Trophoblast cell (in vitro differentiated cells and primary cell): ENCODE data around the gene MEGF6.

Experiments
- DNase-seq, 2 donors: peaks; one replicate each; pipeline ENCODE4 v3.0.0-alpha.2; 2016
- H2AFZ ChIP-seq: 2 replicates; pipeline ENCODE4 v1.6.1; 2013; ENCODE audit warnings: low read length, moderate library complexity, mild to moderate bottlenecking; ENCODE audit not compliant: insufficient read depth, poor library complexity
- H2AK5ac ChIP-seq: 2 replicates; pipeline ENCODE4 v1.6.1; 2013; ENCODE audit warnings: mild to moderate bottlenecking, low read length
- H2BK120ac ChIP-seq: 2 replicates; pipeline ENCODE4 v1.6.1; 2013; ENCODE audit warnings: low read length, mild to moderate bottlenecking, moderate library complexity; ENCODE audit not compliant: insufficient read depth, poor library complexity
- H2BK12ac ChIP-seq: 2 replicates; pipeline ENCODE4 v1.6.1; 2013; ENCODE audit warnings: mild to moderate bottlenecking, low read length, moderate library complexity
- H2BK5ac ChIP-seq: 2 replicates; pipeline ENCODE4 v1.6.1; 2013; ENCODE audit warnings: low read length, low read depth, moderate library complexity, mild to moderate bottlenecking; ENCODE audit not compliant: poor library complexity
- H3K14ac ChIP-seq: 2 replicates; pipeline ENCODE4 v1.6.1; 2013; ENCODE audit warnings: mild to moderate bottlenecking, low read length
- H3K18ac ChIP-seq: 2 replicates; pipeline ENCODE4 v1.6.1; 2013; ENCODE audit warnings: mild to moderate bottlenecking, low read length
- H3K23ac ChIP-seq: 2 replicates; pipeline ENCODE4 v1.6.1; 2013; ENCODE audit warnings: low read length
- H3K27ac ChIP-seq: 2 replicates; pipeline ENCODE4 v1.5.1; 2013; ENCODE audit warnings: low read depth, mild to moderate bottlenecking, inconsistent platforms, low read length, moderate library complexity
- H3K27me3 ChIP-seq: 2 replicates; pipeline ENCODE4 v1.6.1; 2013; ENCODE audit warnings: inconsistent platforms, mild to moderate bottlenecking, low read length, moderate library complexity; ENCODE audit not compliant: insufficient read depth
- H3K36me3 ChIP-seq, 2 experiments: 1 replicate in 1 of 2; 2 replicates in 1 of 2; pipeline ENCODE4 v1.6.1; 2013; ENCODE audit warnings: low read length in 2 of 2, mild to moderate bottlenecking in 2 of 2, moderate library complexity in 1 of 2; ENCODE audit not compliant: insufficient read depth in 2 of 2, control insufficient read depth in 1 of 2
- H3K4ac ChIP-seq: 2 replicates; pipeline ENCODE4 v1.6.1; 2013; ENCODE audit warnings: low read depth, mild to moderate bottlenecking, low read length, moderate library complexity
- H3K4me1 ChIP-seq, 2 experiments: 1 replicate in 1 of 2; 2 replicates in 1 of 2; pipeline ENCODE4 v1.6.1; 2013; ENCODE audit warnings: low read length in 2 of 2, mild to moderate bottlenecking in 2 of 2, moderate library complexity in 1 of 2; ENCODE audit not compliant: insufficient read depth in 2 of 2, control insufficient read depth in 1 of 2
- H3K4me2 ChIP-seq: 2 replicates; pipeline ENCODE4 v1.6.1; 2013; ENCODE audit warnings: inconsistent platforms, mild to moderate bottlenecking, low read length, moderate library complexity
- H3K4me3 ChIP-seq: 2 replicates; pipeline ENCODE4 v1.5.1; 2013; ENCODE audit warnings: mild to moderate bottlenecking, low read depth, low read length, inconsistent platforms
- H3K79me1 ChIP-seq: one replicate; pipeline ENCODE4 v1.6.1; 2013; ENCODE audit warnings: low read length
- H3K79me2 ChIP-seq: 2 replicates; pipeline ENCODE4 v1.6.1; 2013; ENCODE audit warnings: low read length, mild to moderate bottlenecking; ENCODE audit not compliant: control insufficient read depth, insufficient read depth, poor library complexity
- H3K9ac ChIP-seq: 2 replicates; pipeline ENCODE4 v1.6.1; 2013; ENCODE audit warnings: mild to moderate bottlenecking, low read length
- H3K9me3 ChIP-seq: 2 replicates; pipeline ENCODE4 v1.6.1; 2013; ENCODE audit warnings: low read depth, mild to moderate bottlenecking, control low read depth, inconsistent platforms, low read length; ENCODE audit not compliant: insufficient read depth
- H4K12ac ChIP-seq: 2 replicates; pipeline ENCODE4 v1.6.1; 2013; ENCODE audit warnings: low read depth, mild to moderate bottlenecking, low read length, moderate library complexity
- H4K8ac ChIP-seq: 2 replicates; pipeline ENCODE4 v1.6.1; 2013; ENCODE audit warnings: low read depth, mild to moderate bottlenecking, low read length, moderate library complexity
- H4K91ac ChIP-seq: one replicate; pipeline ENCODE4 v1.6.1; 2013; ENCODE audit warnings: low read depth, mild to moderate bottlenecking, low read length, moderate library complexity
- WGBS: extraction: QIAGEN DNeasy Blood & Tissue Kit; methylation state at CpG from one replicate; pipeline ENCODE4 v1.1.7; 2013; ENCODE audit warnings: missing lambda C conversion rate; ENCODE audit not compliant: insufficient read length, insufficient coverage; ENCODE audit errors: extremely low coverage; 5-methylcytosine and 5-hydroxymethylcytosine counted together

The MEGF6 gene

GRCh38 chr1:3552176-3552575, 59.1 kb downstream of the MEGF6 start:
- Histone ChIP-seq H3K79me2 (no peaks in the 10 kb centered on the region), H3K79me1 (peaks cover 14% of the 10 kb centered on the region), H3K4me1 (peaks cover 31% of the 10 kb centered on the region in 2 experiments), H2BK5ac (no peak overlapping the region), H4K8ac (no peak overlapping the region), H3K4me2 (no peak overlapping the region), H3K4me3 (no peak overlapping the region), H3K18ac (no peak overlapping the region), H3K23ac (no peak overlapping the region), H3K14ac (no peak overlapping the region), H3K27me3 (no peaks in the 10 kb centered on the region), H3K4ac (no peak overlapping the region), H3K27ac (no peak overlapping the region), H4K12ac (no peak overlapping the region), H2BK120ac (no peak overlapping the region), H4K91ac (no peak overlapping the region), H2AFZ (no peak overlapping the region), H2AK5ac (no peak overlapping the region), H3K9ac (no peak overlapping the region), H2BK12ac (no peak overlapping the region), H3K9me3 (no peaks in the 10 kb centered on the region), H3K36me3 (no peaks in the 10 kb centered on the region)
- DNase-seq = no peak
- no CpG with 5 or more reads among the region's 14 CpGs for WGBS

DNA sequence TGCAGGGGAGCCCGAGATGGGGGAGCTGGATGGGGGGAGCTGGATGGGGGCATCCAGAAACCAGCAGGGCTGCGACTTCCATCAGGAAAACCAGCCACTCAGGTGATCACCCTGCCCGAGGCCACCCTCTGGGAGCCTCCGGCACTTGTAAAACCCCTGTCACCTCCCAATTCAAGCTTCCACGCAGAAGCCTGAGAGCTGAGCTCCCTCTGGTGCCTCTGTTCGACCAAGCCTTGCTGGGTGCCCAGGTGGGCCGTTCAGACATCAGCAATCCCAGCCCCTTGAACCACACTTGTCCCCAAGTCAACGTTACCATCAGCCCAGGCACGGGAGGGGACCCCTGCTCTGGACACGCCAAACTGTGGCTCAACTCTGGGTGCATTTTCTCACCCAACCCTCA, 59.6 kb downstream of the MEGF6 start:
- Histone ChIP-seq H3K9me3 (no peaks in the 10 kb centered on the region), H3K18ac (no peak overlapping the region), H3K79me2 (no peaks in the 10 kb centered on the region), H4K91ac (no peak overlapping the region), H3K4ac (no peak overlapping the region), H3K4me1 (peaks cover 35% of the 10 kb centered on the region in 2 experiments), H3K9ac (no peak overlapping the region), H3K27ac (no peak overlapping the region), H3K4me3 (no peak overlapping the region), H2BK120ac (no peak overlapping the region), H3K4me2 (no peak overlapping the region), H3K23ac (no peak overlapping the region), H3K36me3 (no peaks in the 10 kb centered on the region), H2AFZ (no peak overlapping the region), H4K8ac (no peak overlapping the region), H3K79me1 (peaks cover 17% of the 10 kb centered on the region), H2AK5ac (no peak overlapping the region), H2BK5ac (no peak overlapping the region), H2BK12ac (no peak overlapping the region), H4K12ac (no peak overlapping the region), H3K14ac (no peak overlapping the region), H3K27me3 (no peaks in the 10 kb centered on the region)
- no CpG with 5 or more reads among the region's 10 CpGs for WGBS
- DNase-seq = no peak

DNA sequence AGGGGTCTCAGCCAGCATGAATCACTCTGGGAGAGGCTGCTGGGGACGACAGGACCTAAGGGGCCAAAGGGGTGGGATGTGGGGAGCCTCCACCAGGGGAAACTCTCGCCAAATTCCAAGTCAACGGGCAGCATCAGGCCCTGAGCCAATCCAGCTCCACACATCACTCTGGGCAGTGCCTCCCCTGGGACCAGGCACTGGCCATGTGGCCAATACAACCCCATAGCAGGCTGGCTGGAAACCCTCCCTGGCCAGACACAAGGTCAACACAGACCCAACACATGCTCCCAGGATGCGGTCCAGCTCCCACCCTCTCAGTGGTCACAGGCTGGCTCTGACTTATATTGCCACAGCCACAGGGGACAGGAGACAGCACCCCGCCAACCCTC, 60.0 kb downstream of the MEGF6 start:
- H4K8ac ChIP-seq = no peak overlapping the region
- no peak overlapping the region for H4K91ac ChIP-seq
- no CpG with 5 or more reads among the region's 5 CpGs for WGBS
- H2BK120ac ChIP-seq = no peak overlapping the region
- H3K4ac ChIP-seq = no peak overlapping the region
- no peak overlapping the region for H3K14ac ChIP-seq
- H3K23ac ChIP-seq = no peak overlapping the region
- H2AFZ ChIP-seq = no peak overlapping the region
- H2BK12ac ChIP-seq = no peak overlapping the region
- no peak overlapping the region for H3K4me2 ChIP-seq
- H3K9ac ChIP-seq = no peak overlapping the region
- no peaks in the 10 kb centered on the region for H3K36me3 ChIP-seq
- no peak for DNase-seq
- H2AK5ac ChIP-seq = no peak overlapping the region
- H3K27me3 ChIP-seq = no peaks in the 10 kb centered on the region
- no peak overlapping the region for H3K27ac ChIP-seq
- H3K9me3 ChIP-seq = no peaks in the 10 kb centered on the region
- H3K4me1 ChIP-seq = peaks cover 36% of the 10 kb centered on the region in 2 experiments
- H4K12ac ChIP-seq = no peak overlapping the region
- no peak overlapping the region for H2BK5ac ChIP-seq
- peaks cover 18% of the 10 kb centered on the region for H3K79me1 ChIP-seq
- H3K4me3 ChIP-seq = no peak overlapping the region
- no peak overlapping the region for H3K18ac ChIP-seq
- peaks cover under 1% of the 10 kb centered on the region for H3K79me2 ChIP-seq

DNA sequence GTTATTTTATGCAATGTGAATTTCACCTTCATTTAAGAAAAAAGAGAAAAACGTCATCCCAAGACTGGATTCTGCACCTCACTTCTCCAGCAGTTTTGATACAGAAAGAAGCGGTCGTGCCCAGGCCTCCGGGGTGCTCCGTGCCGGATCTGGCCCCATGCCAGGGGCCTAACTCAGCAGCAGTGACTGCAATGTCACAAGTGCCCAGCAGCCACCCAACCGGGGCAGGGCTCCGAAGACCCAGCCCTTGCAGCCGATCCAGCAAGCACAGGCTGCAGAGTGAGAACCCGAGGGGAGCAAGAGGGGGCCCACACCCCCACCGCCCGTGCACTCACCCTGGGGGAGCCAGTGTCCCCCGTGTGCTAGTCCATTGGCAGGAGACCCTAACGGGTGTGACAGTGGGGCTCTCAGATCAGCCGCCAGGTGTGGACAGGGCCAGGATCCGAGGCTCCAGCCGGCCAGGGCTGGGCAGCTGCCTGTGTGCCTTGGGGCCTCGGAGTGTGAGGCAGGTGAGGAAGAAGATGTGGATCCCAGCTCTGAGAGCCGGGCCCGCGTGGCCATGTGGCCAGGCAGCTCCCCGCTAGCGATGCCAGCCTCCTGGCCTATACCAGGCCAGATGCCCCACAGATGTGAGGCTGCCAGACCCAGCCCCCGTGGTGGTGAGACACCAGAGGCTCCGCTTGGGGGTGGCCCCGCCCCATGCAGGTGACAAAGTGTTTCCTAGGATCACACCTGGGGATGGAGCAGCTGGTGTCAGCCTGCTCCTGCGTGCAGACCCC, 60.6 kb downstream of the MEGF6 start:
- Histone ChIP-seq H3K36me3 (no peaks in the 10 kb centered on the region), H4K12ac (no peak overlapping the region), H2BK120ac (no peak overlapping the region), H3K79me1 (peaks cover 21% of the 10 kb centered on the region), H3K4ac (no peak overlapping the region), H2AFZ (no peak overlapping the region), H3K27me3 (no peaks in the 10 kb centered on the region), H3K18ac (no peak overlapping the region), H2BK5ac (no peak overlapping the region), H3K23ac (no peak overlapping the region), H3K4me1 (peaks cover 39 to 42% of the 10 kb centered on the region in 2 experiments), H3K27ac (no peak overlapping the region), H3K4me2 (no peak overlapping the region), H3K9ac (no peak overlapping the region), H4K91ac (no peak overlapping the region), H3K4me3 (no peak overlapping the region), H3K14ac (no peak overlapping the region), H2AK5ac (no peak overlapping the region), H4K8ac (no peak overlapping the region), H3K79me2 (peaks cover 2% of the 10 kb centered on the region), H2BK12ac (no peak overlapping the region), H3K9me3 (no peaks in the 10 kb centered on the region)
- no CpG with 5 or more reads among the region's 27 CpGs for WGBS
- DNase-seq = no peak
